ENCODE data around the gene EIF2B4. TPM values are rescaled to one million over a fixed set of nuclear protein-coding genes. Genes with fewer than 3 reads are reported as not detected.
"Not testable (repeated sequence)": the region's sequence is repeated elsewhere in the genome, so short reads cannot be mapped to it uniquely, and the experiment has no call there.

The EIF2B4 gene
- total RNA-seq, 1 experiment from 2014 or later: 31.8 TPM

GRCh38 chr2:27378096-27378808 is 8.1 kb upstream of the EIF2B4 start:
- peak; percentile 27 for DNase-seq (ENCODE audit: low read depth)

DNA sequence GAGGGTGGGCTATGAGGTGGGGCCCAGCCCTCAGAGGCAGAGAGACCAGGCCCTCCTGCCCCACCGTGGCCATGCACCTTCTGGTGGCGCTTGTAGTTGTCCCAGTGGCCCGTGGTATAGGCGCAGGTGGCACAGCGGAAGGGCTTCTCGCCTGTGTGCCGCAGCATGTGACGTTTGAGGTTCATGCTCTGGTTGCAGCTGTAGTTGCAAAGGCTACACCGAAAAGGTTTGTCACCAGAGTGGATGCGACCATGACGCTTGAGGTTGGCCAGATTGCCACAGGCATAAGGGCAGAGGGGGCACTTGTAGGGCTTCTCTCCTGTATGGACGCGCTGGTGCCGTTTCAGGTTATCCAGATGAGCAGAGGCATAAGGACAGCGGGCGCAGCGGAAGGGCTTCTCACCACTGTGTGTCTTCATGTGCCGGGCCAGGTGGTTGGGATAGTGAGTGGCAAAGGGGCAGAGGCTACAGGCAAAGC is 7.5 kb upstream of the EIF2B4 start:
- DNase-seq (ENCODE audit: low read depth): no peak

- DNase-seq (ENCODE audit: low read depth): no peak
These were observed 6.9 kb upstream of the EIF2B4 start for GRCh38 chr2:27376866-27377617.

GRCh38 chr2:27376151-27376865 is 6.2 kb upstream of the EIF2B4 start:
- no peak for DNase-seq (ENCODE audit: low read depth)

DNA sequence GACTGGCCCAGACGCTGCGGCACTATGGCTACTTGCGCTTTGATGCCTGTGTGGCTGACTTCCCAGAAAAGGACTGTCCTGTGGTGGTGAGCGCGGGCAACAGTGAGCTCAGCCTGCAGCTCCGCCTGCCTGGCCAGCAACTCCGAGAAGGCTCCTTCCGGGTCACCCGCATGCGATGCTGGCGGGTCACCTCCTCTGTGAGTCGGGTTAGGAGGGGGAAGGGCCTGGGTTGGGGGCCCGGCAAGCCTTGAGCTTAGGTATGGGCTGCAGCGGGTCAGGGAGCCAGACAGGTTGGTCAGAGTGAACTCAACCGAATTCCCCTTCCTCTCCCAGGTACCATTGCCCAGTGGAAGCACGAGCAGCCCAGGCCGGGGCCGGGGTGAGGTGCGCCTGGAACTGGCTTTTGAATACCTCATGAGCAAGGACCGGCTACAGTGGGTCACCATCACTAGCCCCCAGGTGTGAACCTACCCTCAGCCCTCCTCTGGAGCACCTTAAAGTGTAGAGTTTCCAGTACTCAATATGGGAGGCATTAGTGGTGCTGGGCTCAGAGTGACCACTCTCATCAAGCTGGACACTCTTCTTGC is 5.5 kb upstream of the EIF2B4 start:
- no peak for DNase-seq (ENCODE audit: low read depth)

GRCh38 chr2:27373567-27373966 is 3.4 kb upstream of the EIF2B4 start:
- DNase-seq (ENCODE audit: low read depth): no peak

- no peak for DNase-seq (ENCODE audit: low read depth)
These were observed 2.8 kb upstream of the EIF2B4 start for GRCh38 chr2:27372937-27373336.

DNA sequence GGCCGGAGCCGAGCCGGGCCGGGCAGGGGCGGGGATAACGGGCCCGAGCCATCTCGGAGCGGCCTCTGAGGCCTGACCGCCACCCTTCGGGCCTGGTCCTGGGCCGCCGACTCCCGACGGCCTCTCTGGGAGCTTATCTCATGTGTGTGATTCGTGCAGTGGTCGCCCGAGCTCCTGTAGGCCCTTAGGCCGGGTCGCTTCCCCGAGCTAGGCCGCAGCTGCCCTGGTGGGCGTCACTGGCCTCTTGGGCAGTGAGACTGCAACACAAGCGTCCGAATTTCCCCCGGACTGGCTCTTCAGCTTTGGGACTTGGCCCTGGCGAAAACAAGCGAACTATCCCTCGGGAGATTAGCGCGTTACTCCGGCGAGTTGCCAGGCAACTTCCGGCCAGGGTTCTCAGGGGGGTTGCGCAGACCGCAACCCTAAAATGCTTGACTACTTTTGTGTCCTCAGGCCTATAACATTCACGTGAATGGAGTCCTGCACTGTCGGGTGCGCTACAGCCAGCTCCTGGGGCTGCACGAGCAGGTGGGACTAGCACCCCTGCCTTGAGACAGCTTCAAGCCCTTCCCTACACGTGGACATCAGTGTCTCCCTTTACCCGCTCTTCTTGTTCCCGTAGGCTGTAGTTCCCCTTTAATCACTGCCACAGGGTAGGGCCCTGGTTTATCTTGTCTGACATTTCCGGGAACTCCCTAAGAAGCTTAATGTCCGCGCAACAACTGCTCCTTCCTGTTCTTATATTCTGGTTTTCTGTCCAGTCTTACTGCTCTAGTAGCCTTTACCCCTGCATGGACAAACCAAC is 880 bp upstream of the EIF2B4 start:
- DNase-seq (ENCODE audit: low read depth): peak; percentile 54

DNA sequence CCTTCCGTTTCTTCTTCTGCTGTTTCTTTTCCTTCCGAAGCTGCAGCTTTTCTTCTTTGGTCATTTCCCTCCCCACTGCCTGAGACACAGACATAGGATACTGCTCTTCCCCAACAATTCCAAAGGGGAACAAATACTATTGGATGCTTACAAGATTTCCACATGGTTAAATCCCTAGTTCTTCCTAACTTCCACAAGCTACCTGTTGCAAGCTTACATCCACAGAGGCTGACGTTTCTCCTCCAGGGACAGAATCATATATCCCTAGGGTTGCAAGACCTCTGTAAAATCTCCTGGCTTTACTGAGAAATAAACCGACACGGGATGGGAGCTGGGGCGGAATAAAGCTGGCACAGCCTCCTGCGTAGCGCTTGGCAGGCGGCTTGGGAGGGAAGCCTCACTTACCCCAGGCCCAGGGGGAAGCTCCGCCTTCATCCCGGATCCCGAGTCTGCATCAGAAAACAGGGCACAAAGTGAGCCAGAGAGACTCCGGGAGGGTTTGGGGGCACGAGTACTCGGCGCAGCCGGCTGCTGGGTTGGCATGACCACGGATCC is 590 bp downstream of the EIF2B4 start:
- DNase-seq (ENCODE audit: low read depth): peak; percentile 66

DNA sequence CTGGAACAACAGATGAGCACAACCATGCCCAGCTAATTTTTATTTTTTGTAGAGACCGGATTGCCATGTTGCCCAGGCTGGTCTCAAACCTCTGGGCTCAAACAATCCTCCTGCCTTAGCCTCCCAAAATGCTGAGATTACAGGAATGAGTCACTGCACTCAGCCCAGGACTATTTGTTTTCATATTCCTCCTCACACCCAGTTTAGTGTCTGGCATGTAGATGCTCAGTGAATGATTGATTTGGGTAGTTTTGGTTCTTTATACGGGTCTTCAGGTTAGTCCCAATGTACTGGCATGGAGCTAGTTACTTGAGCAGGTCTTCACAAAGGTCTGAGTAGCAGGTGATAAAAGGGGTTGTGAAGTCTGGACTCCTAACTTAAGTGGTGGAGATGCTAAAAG is 6.2 kb downstream of the EIF2B4 start:
- no peak for DNase-seq (ENCODE audit: low read depth)

DNA sequence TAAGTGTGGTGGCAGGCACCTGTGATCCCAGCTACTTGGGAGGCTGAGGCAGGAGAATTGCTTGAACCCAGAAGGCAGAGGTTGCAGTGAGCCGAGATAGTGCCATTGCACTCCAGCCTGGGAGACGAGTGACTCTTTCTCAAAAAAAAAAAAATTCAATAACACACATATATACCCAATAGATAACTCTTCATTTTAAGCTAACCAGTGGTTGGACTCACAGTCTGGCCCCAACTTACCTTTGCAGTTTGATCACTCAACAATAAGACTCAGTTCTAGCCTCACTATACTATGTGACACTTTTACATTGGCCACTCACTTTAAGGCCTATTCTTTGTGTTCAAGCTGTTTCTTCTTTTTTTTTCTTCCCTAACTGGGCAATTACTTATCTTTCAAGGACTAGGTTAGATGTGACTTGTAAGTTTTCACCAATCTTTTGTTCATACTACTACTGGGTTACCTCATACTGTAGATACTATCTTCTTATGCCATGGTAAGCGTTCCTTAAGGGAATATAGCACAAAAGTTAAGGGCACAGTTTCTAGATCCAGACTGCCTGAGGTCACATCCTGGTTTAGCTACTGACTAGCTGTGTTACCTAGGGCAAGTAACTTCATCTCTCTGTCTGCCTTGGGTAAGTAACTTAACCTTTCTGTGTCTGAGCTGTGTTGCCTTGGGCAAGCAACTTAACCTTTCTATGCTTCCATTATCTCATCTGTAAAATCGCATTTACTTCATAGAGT is 7.3 kb downstream of the EIF2B4 start:
- no peak for DNase-seq (ENCODE audit: low read depth)

GRCh38 chr2:27356382-27357181 is 13.6 kb downstream of the EIF2B4 start, which contains the start of gene GTF3C2:
GTF3C2 (minus strand) TSS chr2:27356764; CDS start chr2:27343554, 13,210 bp downstream.
- peak; percentile 96 for DNase-seq (ENCODE audit: low read depth)

- DNase-seq (ENCODE audit: low read depth): peak; percentile 64
These were observed 14.1 kb downstream of the EIF2B4 start for GRCh38 chr2:27356056-27356381.

DNA sequence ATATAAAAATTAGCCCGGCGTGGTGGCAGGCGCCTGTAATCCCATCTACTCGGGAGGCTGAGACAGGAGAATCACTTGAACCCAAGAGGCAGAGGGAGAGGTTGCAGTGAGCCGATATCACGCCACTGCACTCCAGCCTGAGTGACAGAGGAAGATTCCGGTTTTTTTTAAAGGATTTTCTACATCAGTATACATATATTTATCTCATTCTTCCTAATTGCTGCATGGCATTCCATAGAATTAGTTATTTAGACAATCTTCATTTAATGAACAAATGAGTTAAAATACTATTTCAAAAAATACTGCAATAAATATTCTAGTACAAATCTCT is 15.6 kb downstream of the EIF2B4 start:
- DNase-seq (ENCODE audit: low read depth): no peak

GRCh38 chr2:27353762-27354596 is 16.2 kb downstream of the EIF2B4 start:
- DNase-seq (ENCODE audit: low read depth): peak; percentile 28

- DNase-seq (ENCODE audit: low read depth): not testable (repeated sequence)
These were observed 16.8 kb downstream of the EIF2B4 start for GRCh38 chr2:27353386-27353761.

DNA sequence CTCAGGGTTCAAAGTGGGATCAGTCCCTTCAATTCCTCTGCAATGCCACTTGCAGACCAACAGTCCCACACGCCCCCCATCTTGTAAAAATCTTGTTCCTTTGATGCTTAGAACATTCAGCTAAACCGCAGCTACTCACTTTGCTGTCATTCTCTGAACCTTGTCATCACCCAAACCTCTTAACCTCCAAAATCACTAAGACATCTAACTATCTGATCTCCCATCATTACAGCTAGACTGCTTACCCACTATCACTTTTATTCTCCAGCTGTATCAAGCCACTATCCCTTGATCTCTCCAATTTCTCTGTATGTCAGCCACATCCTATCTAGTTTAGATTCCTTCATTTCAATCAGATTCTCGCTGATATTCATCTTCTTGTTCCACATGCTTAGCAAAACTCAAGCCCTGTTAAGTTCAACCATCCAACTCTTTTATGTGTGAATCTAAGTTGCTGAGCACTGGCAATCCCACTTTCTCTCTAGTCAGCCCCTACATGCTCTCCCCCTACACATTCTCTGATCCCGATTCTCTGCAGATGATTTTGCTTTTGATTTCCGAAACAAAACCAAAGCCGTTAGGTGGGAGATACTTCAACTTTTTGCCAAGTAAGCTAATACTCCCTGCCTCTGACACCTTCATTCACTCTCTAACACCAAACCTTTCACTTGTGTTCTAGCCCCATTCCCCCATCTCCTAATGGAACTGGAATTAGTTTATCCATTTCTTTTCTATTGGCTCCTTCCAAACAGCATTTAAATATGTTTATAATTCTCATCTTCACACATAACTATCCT is 18.1 kb downstream of the EIF2B4 start:
- no peak for DNase-seq (ENCODE audit: low read depth)
